ENCODE data around the gene FLT3. TPM values are rescaled to one million over a fixed set of nuclear protein-coding genes. Genes with fewer than 3 reads are reported as not detected.

The FLT3 gene
- total and polyA plus RNA-seq, 10 donors = 1.0 to 10.1 (median 4.2) TPM

GRCh38 chr13:27991881-27992280 lies 108.5 kb downstream of the FLT3 start:
- no peaks in the 10 kb centered on the region for H3K9me3 ChIP-seq
- no peak for TF ChIP-seq CTCF (IDR thresholded peaks at IDR 0.05 in 8 of 11, conservative IDR thresholded peaks at IDR 0.05 in 3 of 11)
- TF ChIP-seq POLR2AphosphoS5 (IDR thresholded peaks at IDR 0.05) = no peak
- no peak for TF ChIP-seq POLR2A (IDR thresholded peaks at IDR 0.05)
- no peaks in the 10 kb centered on the region for H3K36me3 ChIP-seq
- intact Hi-C loops (cut with DNase I; ENCODE audit: low total_unique reads) = no loop called here
- no peaks in the 10 kb centered on the region for H3K4me1 ChIP-seq
- WGBS, 5 donors = 72 to 87% (median 82%) methylated on average over 6 of the region's 6 CpGs
- H3K4me3 ChIP-seq = no peak overlapping the region
- H3K27ac ChIP-seq = no peak overlapping the region
- H3K27me3 ChIP-seq (replicated peaks in 1 of 7) = peaks cover 0 to 25% (median 0%) of the 10 kb centered on the region in 7 donors
- no peak for DNase-seq

GRCh38 chr13:27988520-27988919 lies 111.9 kb downstream of the FLT3 start, which contains the start of gene URAD:
Gene URAD (minus strand): TSS chr13:27988693. CDS start chr13:27988637, 56 bp downstream.
- peaks cover 0 to 6% (median 0%) of the 10 kb centered on the region in 6 donors for H3K4me1 ChIP-seq
- H3K27me3 ChIP-seq (replicated peaks in 1 of 7) = peaks cover 0 to 57% (median 8%) of the 10 kb centered on the region in 7 donors
- H3K4me3 ChIP-seq = no peak within 1 kb of the TSS
- no peak for TF ChIP-seq CTCF (IDR thresholded peaks at IDR 0.05 in 8 of 11, conservative IDR thresholded peaks at IDR 0.05 in 3 of 11)
- TF ChIP-seq POLR2AphosphoS5 (IDR thresholded peaks at IDR 0.05) = no peak
- TF ChIP-seq POLR2A (IDR thresholded peaks at IDR 0.05) = no peak
- DNase-seq = no peak
- H3K9me3 ChIP-seq = no peaks in the 10 kb centered on the region
- H3K27ac ChIP-seq = no peak within 1 kb of the TSS
- 77 to 86% (median 82%) methylated on average over 11 of the region's 11 CpGs for WGBS, 5 donors
- intact Hi-C loops (cut with DNase I; ENCODE audit: low total_unique reads) = no loop called here
- no peaks in the 10 kb centered on the region for H3K36me3 ChIP-seq

- 83 to 90% (median 89%) methylated on average over 1 of the region's 1 CpG for WGBS, 5 donors
- no peak for DNase-seq
- H3K4me3 ChIP-seq = no peak overlapping the region
- TF ChIP-seq POLR2AphosphoS5 (IDR thresholded peaks at IDR 0.05) = no peak
- TF ChIP-seq POLR2A (IDR thresholded peaks at IDR 0.05) = no peak
- no peak for TF ChIP-seq CTCF (IDR thresholded peaks at IDR 0.05 in 8 of 11, conservative IDR thresholded peaks at IDR 0.05 in 3 of 11)
- H3K9me3 ChIP-seq = no peaks in the 10 kb centered on the region
- peaks cover 0 to 86% (median 36%) of the 10 kb centered on the region in 7 donors for H3K27me3 ChIP-seq (replicated peaks in 1 of 7)
- intact Hi-C loops (cut with DNase I; ENCODE audit: low total_unique reads) = no loop called here
- H3K4me1 ChIP-seq = peaks cover 0 to 13% (median 2%) of the 10 kb centered on the region in 6 donors
- H3K27ac ChIP-seq = no peak overlapping the region
- H3K36me3 ChIP-seq = no peaks in the 10 kb centered on the region
Observed at GRCh38 chr13:27985600-27985999, 114.8 kb downstream of the FLT3 start.

- intact Hi-C loops (cut with DNase I; ENCODE audit: low total_unique reads) = loop anchor here (5.0 kb wide), 1 partner anchor 620 kb away; no protein-coding TSS in a partner anchor
- no peak for TF ChIP-seq POLR2A (IDR thresholded peaks at IDR 0.05)
- H3K9me3 ChIP-seq = no peaks in the 10 kb centered on the region
Observed at GRCh38 chr13:27982361-27982760, 118.0 kb downstream of the FLT3 start.

More at GRCh38 chr13:27982361-27982760, 118.0 kb downstream of the FLT3 start:
- Histone ChIP-seq H3K27ac (no peak overlapping the region), H3K4me1 (peaks cover 14 to 45% (median 33%) of the 10 kb centered on the region in 6 donors), H3K4me3 (no peak overlapping the region), H3K36me3 (no peaks in the 10 kb centered on the region), H3K27me3 (replicated peaks in 1 of 7) (peaks cover 0 to 98% (median 68%) of the 10 kb centered on the region in 7 donors)
- DNase-seq = no peak
- WGBS, 5 donors = 67 to 76% (median 71%) methylated on average over 2 of the region's 2 CpGs
